ENCODE data around the gene PCDHA12.

DNA sequence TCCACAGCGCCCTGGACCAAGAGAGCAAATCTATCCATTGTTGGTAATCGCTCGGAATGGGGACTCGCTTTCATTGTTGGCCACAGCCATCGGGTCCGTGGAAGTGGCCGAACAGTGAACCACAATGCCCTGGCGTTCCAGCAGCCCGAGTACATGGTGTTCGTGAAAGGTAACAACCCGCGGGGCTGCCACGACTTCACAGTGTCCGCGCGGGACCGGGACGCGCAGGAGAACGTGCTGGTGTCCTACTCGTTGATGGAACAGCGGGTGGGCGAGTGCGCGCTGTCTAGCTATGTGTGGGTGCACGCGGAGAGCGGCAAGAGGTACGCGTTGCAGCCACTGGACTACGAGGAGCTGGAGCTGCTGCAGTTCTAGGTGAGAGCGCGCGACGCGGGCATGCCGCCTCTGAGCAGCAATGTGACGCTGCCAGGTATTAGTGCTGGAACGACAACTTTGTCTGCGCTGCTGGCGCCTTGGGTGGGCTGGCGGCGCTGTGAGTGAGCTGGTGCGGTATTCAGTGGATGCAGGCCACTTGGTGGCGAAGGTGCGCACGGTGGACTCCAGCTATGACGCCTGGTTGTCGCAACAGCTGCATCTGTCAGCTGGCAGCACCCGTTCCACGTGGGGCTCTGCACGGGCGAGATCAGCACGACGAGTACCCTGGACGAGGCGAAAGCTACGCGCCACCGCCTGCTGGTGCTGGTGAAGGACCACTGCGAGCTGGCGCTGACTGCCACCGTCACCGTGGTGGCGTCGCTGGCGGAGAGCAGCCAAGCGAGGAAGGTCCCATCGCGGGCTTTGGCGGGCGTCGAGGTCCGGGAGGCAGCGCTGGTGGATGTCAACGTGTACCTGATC is 12.4 kb upstream of the PCDHA12 start:
- no peak for TF ChIP-seq POLR2AphosphoS5 (IDR thresholded peaks at IDR 0.05)
- TF ChIP-seq, protein P1, sequence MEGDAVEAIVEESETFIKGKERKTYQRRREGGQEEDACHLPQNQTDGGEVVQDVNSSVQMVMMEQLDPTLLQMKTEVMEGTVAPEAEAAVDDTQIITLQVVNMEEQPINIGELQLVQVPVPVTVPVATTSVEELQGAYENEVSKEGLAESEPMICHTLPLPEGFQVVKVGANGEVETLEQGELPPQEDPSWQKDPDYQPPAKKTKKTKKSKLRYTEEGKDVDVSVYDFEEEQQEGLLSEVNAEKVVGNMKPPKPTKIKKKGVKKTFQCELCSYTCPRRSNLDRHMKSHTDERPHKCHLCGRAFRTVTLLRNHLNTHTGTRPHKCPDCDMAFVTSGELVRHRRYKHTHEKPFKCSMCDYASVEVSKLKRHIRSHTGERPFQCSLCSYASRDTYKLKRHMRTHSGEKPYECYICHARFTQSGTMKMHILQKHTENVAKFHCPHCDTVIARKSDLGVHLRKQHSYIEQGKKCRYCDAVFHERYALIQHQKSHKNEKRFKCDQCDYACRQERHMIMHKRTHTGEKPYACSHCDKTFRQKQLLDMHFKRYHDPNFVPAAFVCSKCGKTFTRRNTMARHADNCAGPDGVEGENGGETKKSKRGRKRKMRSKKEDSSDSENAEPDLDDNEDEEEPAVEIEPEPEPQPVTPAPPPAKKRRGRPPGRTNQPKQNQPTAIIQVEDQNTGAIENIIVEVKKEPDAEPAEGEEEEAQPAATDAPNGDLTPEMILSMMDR (IDR thresholded peaks at IDR 0.05) = no peak
